GM11168 (cell line): Measurements from ENCODE around the gene ILF2.
"Not testable (repeated sequence)": the region's sequence is repeated elsewhere in the genome, so short reads cannot be mapped to it uniquely, and the experiment has no call there.

Source experiments
- in situ Hi-C: fragments of 300-500 bp; cut with MboI; formaldehyde crosslinking; loops from one replicate; pipeline ENCODE4 v1.12.0; 2022; ENCODE audit warnings: low sequenced_read_pairs; ENCODE audit not compliant: unreplicated experiment

ILF2 gene

GRCh38 chr1:153680120-153680403 lies 9.3 kb upstream of the ILF2 start:
- in situ Hi-C loops = no loop called here

DNA sequence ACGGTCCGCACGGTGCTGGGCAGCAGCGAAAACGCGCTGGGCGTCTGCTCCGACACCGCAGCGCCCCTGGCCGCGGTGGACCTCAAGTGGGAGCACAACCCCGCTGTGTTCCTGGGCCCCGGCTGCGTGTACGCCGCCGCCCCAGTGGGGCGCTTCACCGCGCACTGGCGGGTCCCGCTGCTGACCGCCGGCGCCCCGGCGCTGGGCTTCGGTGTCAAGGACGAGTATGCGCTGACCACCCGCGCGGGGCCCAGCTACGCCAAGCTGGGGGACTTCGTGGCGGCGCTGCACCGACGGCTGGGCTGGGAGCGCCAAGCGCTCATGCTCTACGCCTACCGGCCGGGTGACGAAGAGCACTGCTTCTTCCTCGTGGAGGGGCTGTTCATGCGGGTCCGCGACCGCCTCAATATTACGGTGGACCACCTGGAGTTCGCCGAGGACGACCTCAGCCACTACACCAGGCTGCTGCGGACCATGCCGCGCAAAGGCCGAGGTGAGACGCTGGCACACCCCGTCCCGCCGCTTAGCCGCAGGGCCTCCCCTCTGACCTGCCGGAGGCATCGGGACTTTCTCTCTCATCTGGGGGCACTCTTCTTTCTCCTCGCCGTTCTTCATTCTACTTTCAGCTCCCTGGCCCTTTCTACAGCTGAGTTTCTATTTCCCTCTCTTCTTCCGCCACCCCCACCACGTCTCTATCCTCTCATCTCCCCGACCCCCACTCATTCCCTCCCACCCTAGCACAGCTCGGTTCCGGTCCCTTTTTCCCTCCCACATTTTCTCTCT lies 8.7 kb upstream of the ILF2 start:
- in situ Hi-C loops = loop anchor here (5.0 to 10.0 kb wide), 3 partner anchors 65 to 295 kb away; partner anchors contain the start of gene JTB

DNA sequence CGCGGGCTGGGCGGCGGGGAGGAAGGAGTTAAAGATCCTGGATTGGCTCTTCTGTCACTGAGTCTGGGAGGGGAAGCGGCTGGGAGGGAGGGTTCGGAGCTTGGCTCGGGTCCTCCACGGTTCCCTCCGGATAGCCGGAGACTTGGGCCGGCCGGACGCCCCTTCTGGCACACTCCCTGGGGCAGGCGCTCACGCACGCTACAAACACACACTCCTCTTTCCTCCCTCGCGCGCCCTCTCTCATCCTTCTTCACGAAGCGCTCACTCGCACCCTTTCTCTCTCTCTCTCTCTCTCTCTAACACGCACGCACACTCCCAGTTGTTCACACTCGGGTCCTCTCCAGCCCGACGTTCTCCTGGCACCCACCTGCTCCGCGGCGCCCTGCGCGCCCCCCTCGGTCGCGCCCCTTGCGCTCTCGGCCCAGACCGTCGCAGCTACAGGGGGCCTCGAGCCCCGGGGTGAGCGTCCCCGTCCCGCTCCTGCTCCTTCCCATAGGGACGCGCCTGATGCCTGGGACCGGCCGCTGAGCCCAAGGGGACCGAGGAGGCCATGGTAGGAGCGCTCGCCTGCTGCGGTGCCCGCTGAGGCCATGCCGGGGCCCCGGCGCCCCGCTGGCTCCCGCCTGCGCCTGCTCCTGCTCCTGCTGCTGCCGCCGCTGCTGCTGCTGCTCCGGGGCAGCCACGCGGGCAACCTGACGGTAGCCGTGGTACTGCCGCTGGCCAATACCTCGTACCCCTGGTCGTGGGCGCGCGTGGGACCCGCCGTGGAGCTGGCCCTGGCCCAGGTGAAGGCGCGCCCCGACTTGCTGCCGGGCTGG lies 7.9 kb upstream of the ILF2 start, which contains the start of gene NPR1:
NPR1 (plus strand) TSS at position 170 of the 818 bp plus-strand sequence; CDS start at position 591, 421 bp downstream.
- in situ Hi-C loops = loop anchor here (5.0 to 10.0 kb wide), 3 partner anchors 66 to 296 kb away; partner anchors contain the start of gene JTB

DNA sequence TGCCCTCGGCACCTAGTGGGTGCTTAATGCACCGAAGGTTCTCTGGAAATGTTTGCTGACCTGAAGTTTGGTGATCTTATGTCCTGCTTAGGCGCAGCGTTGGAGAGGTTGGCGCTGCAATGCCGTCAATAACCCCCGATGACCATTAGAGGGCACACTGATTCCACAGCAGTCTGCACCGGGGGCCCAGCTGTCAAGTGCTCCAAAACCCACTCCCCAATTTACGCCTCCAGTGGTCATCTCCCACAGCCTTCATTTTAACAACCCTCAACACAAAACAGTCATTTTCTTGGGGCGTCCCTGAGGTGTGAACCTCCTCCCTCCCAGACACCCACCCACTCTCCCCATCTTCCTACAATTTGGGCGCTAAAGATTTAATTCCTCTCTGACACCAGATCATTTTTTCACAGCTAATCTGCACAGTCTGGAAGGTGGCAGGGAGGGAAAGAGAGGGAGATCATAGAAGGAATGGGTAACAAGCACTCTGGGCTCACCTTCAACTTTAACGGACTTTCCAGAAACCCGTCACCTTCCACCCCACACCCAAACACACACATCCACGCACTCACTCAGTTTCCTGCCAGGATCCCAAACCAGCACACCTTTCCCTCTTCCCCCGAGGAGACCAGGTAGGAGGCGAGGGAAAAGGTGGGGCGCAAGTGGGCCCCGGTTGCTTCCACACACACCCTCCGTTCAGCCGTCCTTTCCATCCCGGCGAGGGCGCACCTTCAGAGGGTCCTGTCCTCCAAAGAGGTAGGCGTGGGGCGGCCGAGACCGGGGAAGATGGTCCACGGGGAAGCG lies 7.1 kb upstream of the ILF2 start:
- in situ Hi-C loops = loop anchor here (5.0 to 10.0 kb wide), 3 partner anchors 67 to 297 kb away; partner anchors contain the start of gene JTB

DNA sequence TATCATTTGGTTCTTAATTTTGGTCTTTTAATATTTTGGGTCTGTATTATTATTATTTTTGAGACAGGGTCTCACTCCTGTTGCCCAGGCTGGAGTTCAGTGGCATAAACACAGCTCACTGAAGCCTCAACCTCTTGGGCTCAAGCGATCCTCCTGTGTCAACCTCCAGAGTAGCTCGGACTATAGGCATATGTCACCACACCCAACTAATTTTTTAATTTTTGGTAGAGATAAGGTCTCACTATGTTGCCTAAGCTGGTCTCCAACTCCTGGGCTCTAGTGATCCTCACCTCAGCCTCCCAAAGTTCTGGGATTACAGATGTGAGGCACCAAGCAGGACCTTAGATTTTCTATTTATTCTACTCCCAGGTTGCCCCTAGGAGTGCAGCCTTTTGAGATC lies 2.7 kb upstream of the ILF2 start:
- in situ Hi-C loops = loop anchor here (10.0 kb wide), 2 partner anchors 71 to 301 kb away; partner anchors contain the start of gene JTB

- in situ Hi-C loops = loop anchor here (10.0 kb wide), 2 partner anchors 73 to 303 kb away; partner anchors contain the start of gene JTB
Observed at GRCh38 chr1:153671628-153672353, 998 bp upstream of the ILF2 start.

- in situ Hi-C loops = loop anchor here (10.0 kb wide), 2 partner anchors 74 to 304 kb away; partner anchors contain the start of gene JTB
Observed at GRCh38 chr1:153670257-153670858, 435 bp downstream of the ILF2 start.

GRCh38 chr1:153669606-153670005 lies 1.2 kb downstream of the ILF2 start:
- in situ Hi-C loops = loop anchor here (10.0 kb wide), 2 partner anchors 75 to 305 kb away; partner anchors contain the start of gene JTB

DNA sequence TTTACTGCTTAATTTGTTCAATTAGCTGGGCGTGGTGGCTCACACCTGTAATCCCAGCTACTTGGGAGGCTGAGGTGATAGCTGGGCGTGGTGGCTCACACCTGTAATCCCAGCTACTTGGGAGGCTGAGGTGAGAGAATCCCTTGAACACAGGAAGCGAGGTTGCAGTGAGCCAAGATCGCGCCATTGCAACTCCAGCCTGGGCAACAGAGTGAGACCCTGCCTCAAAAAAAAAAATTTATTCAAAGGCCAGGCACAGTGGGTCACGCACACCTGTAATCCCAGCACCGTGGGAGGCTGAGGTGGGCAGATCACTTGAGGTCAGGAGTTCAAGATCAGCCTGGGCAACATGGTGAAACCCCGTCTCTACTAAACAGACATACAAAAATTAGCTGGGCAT lies 2.1 kb downstream of the ILF2 start:
- in situ Hi-C loops = not testable (repeated sequence)

GRCh38 chr1:153667439-153667838 lies 3.4 kb downstream of the ILF2 start:
- in situ Hi-C loops = no loop called here

GRCh38 chr1:153663211-153663610 lies 7.6 kb downstream of the ILF2 start:
- in situ Hi-C loops = no loop called here

GRCh38 chr1:153662269-153662668 lies 8.5 kb downstream of the ILF2 start:
- in situ Hi-C loops = no loop called here

DNA sequence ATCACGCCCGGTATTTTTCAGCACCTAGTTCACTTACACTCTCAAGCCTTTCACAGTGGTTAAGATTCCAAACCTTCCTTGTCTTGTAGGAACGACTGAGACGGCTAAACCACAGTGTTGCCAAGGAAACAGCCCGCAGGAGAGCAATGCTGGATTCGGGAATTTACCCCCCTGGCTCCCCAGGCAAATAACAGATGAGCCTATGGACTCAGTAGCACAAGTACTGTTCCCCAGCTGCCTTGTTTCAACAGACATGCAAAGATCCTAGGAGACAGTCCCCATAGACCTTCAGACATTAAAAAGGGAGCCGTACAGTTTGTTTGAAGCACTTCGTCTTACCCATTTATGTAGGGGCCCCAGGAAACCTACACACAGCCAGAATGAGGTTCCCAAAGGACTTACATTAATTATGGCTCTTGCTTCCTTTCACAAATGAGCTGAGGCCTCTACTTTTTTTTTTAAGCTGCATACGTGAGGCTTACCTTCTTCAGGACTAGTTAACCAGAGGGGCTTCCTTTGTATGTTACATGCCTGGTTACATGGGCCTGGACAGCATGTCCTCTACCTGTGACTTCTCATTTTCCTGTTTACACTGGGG lies 9.6 kb downstream of the ILF2 start:
- in situ Hi-C loops = no loop called here

DNA sequence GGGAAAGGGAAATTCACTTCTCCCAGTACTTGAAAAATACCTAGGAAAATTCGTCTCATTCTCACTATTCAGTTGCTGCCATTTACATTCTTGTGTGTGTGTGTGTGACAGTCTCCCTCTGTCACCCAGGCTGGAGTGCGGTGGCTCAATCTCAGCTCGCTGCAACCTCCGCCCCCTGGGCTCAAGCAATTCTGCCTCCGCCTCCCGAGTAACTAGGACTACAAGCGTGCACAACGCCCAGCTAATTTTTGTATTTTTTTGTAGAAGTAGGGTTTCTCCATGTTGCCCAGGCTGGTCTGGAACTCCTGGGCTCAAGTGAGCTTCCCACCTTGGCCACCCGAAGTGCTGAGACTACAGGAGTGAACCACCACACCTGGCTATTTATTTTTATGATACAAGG lies 11.1 kb downstream of the ILF2 start:
- in situ Hi-C loops = no loop called here

GRCh38 chr1:153659175-153659534 lies 11.6 kb downstream of the ILF2 start:
- in situ Hi-C loops = no loop called here

GRCh38 chr1:153658400-153659174 lies 12.2 kb downstream of the ILF2 start, which contains the start of gene SNAPIN:
SNAPIN (plus strand) TSS chr1:153658703; CDS start chr1:153658744, 41 bp downstream.
- in situ Hi-C loops = no loop called here

DNA sequence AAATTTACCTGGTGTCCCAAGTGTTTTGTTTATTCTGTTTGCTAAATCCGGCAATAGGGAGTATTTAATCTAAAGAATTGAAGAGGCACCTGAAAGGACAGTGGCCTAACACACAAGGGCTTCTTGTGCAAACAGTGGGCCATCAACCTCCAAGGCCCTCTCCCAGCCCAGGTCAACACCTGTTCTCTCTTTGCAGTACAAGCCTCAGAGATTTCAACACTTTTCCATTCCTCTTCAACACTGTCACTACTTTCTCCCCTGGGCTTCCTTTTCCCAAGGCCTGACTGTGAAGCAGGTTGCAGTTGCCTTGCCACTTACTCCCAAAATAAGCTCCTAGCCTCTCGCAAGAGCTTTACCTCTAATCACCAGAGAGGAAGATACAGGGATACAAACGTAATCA lies 15.5 kb downstream of the ILF2 start:
- in situ Hi-C loops = no loop called here
